ENCODE data around the gene AGMO. TPM values are rescaled to one million over a fixed set of nuclear protein-coding genes. Genes with fewer than 3 reads are reported as not detected.

Gene AGMO
- polyA plus RNA-seq, 1 donor from 2014 or later: not detected

DNA sequence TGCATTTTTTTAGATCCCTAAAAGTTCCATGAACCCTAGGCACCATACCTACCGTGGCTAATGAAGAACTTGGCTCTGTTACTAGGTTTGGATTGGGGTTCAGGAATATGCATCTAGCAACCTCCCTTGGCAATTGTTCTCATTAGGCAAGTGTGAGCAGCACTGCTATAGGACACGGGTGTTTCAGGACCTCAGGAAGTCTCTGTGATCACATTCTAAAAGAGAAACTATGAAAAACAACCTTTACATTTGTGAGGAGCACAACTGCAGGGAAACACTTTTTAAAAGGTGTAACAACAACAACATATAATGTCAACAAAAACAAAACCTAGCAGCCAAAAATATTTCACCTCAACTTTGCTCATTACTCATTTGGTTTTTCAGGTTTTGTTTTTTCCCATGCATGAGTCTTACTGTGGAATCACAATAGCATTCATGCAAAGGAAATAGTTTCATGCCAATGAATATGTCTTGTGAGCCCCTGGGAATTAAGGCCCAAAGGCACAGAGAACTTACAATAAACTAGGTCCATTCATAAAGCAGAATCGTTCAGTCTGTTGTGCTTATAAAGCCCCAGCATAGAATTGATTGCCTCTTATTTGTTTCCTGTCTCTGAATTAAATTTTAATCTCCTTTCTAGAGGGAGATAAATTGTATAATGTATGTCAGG is 403.5 kb downstream of the AGMO start:
- Mint-ChIP-seq H3K27ac (no peak overlapping the region), H3K4me3 (no peak overlapping the region), H3K27me3 (no peaks in the 10 kb centered on the region), H3K4me1 (no peaks in the 10 kb centered on the region), H3K36me3 (no peaks in the 10 kb centered on the region), H3K9me3 (peaks cover 0 to 5% (median 2%) of the 10 kb centered on the region in 3 donors)

Other genes with a start within 250 kb of the AGMO start
- not detected for gene MEOX2, start 124.7 kb upstream of the AGMO start, polyA plus RNA-seq